ENCODE data around the gene FSD1.
"Not testable (repeated sequence)": the region's sequence is repeated elsewhere in the genome, so short reads cannot be mapped to it uniquely, and the experiment has no call there.

The FSD1 gene

GRCh38 chr19:4326837-4327251 is 22.4 kb downstream of the FSD1 start:
- no peak overlapping the region for H3K4me3 ChIP-seq (replicated peaks in 1 of 2; ENCODE audit: low read depth in 2 of 2, low read length in 2 of 2)
- DNase-seq (ENCODE audit: low read depth in 2 of 2) = no peak
- TF ChIP-seq, protein P1, sequence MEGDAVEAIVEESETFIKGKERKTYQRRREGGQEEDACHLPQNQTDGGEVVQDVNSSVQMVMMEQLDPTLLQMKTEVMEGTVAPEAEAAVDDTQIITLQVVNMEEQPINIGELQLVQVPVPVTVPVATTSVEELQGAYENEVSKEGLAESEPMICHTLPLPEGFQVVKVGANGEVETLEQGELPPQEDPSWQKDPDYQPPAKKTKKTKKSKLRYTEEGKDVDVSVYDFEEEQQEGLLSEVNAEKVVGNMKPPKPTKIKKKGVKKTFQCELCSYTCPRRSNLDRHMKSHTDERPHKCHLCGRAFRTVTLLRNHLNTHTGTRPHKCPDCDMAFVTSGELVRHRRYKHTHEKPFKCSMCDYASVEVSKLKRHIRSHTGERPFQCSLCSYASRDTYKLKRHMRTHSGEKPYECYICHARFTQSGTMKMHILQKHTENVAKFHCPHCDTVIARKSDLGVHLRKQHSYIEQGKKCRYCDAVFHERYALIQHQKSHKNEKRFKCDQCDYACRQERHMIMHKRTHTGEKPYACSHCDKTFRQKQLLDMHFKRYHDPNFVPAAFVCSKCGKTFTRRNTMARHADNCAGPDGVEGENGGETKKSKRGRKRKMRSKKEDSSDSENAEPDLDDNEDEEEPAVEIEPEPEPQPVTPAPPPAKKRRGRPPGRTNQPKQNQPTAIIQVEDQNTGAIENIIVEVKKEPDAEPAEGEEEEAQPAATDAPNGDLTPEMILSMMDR (IDR thresholded peaks at IDR 0.05; ENCODE audit: low read depth, low read length) = no peak

DNA sequence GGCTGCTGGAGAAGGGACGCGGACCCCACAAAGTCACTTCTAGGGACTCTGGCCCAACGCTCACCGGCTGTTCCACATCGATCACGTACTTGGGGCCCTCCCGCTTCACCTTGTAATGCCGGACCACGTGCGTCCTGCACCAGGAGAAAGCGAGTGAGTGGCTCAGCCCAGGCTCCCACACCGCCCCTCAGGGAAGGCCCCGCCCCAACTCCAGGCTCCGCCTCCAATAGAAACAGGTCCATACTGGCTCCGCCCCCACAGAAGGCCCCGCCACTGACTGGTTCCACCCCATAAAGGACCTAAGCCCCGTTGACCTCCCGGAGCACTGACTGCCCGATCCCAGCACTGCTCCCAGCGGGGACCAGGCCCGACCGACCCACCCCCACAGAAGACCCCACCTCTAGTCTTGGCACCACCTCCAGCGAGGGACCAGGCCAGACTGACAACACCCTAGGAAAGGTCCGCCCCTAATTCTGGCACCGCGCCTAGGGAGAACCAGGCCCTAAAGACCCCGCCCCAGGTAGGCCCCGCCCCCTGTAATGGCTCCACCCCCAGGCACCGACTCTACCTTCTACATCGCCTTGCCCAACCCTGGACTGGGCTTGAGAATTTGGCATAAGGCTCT is 23.0 kb downstream of the FSD1 start:
- peak overlapping the region in 1 of 2 donors; percentile 42 for H3K4me3 ChIP-seq (replicated peaks in 1 of 2; ENCODE audit: low read depth in 2 of 2, low read length in 2 of 2)
- TF ChIP-seq, protein P1 (IDR thresholded peaks at IDR 0.05; ENCODE audit: low read depth, low read length) = no peak
- peak; percentile 46 to 67 for DNase-seq (ENCODE audit: low read depth in 2 of 2)

GRCh38 chr19:4327877-4328242 is 23.5 kb downstream of the FSD1 start:
- DNase-seq (ENCODE audit: low read depth in 2 of 2) = no peak
- peak overlapping the region in 1 of 2 donors; percentile 42 for H3K4me3 ChIP-seq (replicated peaks in 1 of 2; ENCODE audit: low read depth in 2 of 2, low read length in 2 of 2)
- TF ChIP-seq, protein P1 (IDR thresholded peaks at IDR 0.05; ENCODE audit: low read depth, low read length) = no peak

- H3K4me3 ChIP-seq (replicated peaks in 1 of 2; ENCODE audit: low read depth in 2 of 2, low read length in 2 of 2) = peak overlapping the region; percentile 41 to 47
- TF ChIP-seq, protein P1 (IDR thresholded peaks at IDR 0.05; ENCODE audit: low read depth, low read length) = no peak
Measured at GRCh38 chr19:4328243-4328990, 24.0 kb downstream of the FSD1 start.

DNA sequence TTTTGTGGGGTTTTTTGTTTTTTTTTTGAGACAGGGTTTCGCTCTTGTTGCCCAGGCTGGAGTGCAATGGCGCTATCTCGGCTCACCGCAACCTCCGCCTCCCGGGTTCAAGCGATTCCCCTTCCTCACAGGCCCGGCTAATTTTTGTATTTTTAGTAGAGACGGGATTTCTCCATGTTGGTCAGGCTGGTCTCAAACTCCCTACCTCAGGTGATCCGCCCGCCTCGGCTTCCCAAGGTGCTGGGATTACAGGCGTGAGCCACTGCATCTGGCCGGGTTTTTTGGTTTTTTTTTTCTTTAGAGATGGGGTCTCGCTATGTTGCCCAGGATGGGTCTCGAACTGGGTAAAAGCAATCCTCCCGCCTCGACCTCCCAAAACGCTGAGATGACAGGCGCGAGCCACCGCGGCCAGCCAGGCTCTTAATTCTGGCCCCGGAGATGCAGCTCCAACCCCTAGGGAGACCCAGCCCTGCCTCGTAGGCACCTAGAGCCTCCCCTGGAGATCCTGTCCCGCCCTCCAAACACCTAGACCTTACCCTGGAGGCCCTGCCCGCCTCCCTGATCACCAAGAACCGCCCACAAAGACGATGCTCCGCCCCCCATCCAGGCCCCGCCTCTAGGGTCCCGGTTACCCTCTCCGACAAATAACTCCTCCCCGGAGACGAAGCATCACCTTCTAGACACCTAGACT is 24.7 kb downstream of the FSD1 start:
- peak overlapping the region; percentile 41 to 47 for H3K4me3 ChIP-seq (replicated peaks in 1 of 2; ENCODE audit: low read depth in 2 of 2, low read length in 2 of 2)
- not testable (repeated sequence) for DNase-seq (ENCODE audit: low read depth in 2 of 2)

More at GRCh38 chr19:4328243-4328990, 24.0 kb downstream of the FSD1 start:
- peak; percentile 84 to 98 for DNase-seq (ENCODE audit: low read depth in 2 of 2)

- TF ChIP-seq, protein P1 (IDR thresholded peaks at IDR 0.05; ENCODE audit: low read depth, low read length) = no peak
- no peak for DNase-seq (ENCODE audit: low read depth in 2 of 2)
- H3K4me3 ChIP-seq (replicated peaks in 1 of 2; ENCODE audit: low read depth in 2 of 2, low read length in 2 of 2) = no peak overlapping the region
Measured at GRCh38 chr19:4329858-4330257, 25.5 kb downstream of the FSD1 start.
